ENCODE results near the gene ARHGAP25. TPM values are rescaled to one million over a fixed set of nuclear protein-coding genes. Genes with fewer than 3 reads are reported as not detected.

Gene ARHGAP25
- total and polyA plus RNA-seq, 10 of the 15 experiments (the other 5 are each of a cell fraction or from before 2014, with no cell fraction given): 0.15 to 1.0 (median 0.46) TPM

- FAIRE-seq (no peak), DNase-seq (ENCODE audit: low read depth, low spot score) (no peak), ATAC-seq (no peak)
- Histone ChIP-seq H3K9ac (ENCODE audit: control insufficient read depth, insufficient read depth, low read length) (no peak overlapping the region), H3K4me1 (ENCODE audit: control insufficient read depth, insufficient read depth, low read length) (no peaks in the 10 kb centered on the region), H2AFZ (ENCODE audit: control insufficient read depth, low read depth, low read length) (no peak overlapping the region), H3K27ac (ENCODE audit: control insufficient read depth, insufficient read depth) (no peak overlapping the region), H3K4me3 (no peak overlapping the region), H3K79me2 (ENCODE audit: control insufficient read depth, insufficient read depth, low read length) (no peaks in the 10 kb centered on the region), H3K4me2 (ENCODE audit: control insufficient read depth, insufficient read depth) (no peak overlapping the region), H3K36me3 (ENCODE audit: control insufficient read depth in 2 of 2, insufficient read depth in 2 of 2, low read length in 1 of 2) (no peaks in the 10 kb centered on the region), H3K9me3 (replicated peaks; ENCODE audit: control insufficient read depth, insufficient read depth, low read length) (no peaks in the 10 kb centered on the region), H3K27me3 (replicated peaks in 1 of 2; ENCODE audit: control insufficient read depth in 2 of 2, insufficient read depth in 2 of 2, low read length in 1 of 2) (peaks cover 3 to 12% of the 10 kb centered on the region in 2 experiments; a peak in 3 of 4 replicates), H4K20me1 (ENCODE audit: control insufficient read depth, insufficient read depth) (no peaks in the 10 kb centered on the region)
- TF ChIP-seq SP1 (IDR thresholded peaks at IDR 0.05; ENCODE audit: low read depth, low read length): no peak
- TF ChIP-seq MEF2B (IDR thresholded peaks at IDR 0.05; ENCODE audit: partially characterized antibody, poor library complexity, severe bottlenecking): no peak
- no peak for TF ChIP-seq BHLHE40 (IDR thresholded peaks at IDR 0.05; ENCODE audit: borderline replicate concordance in 1 of 2, low read depth in 2 of 2, low read length in 1 of 2)
- no peak for TF ChIP-seq HDAC6 (IDR thresholded peaks at IDR 0.05; ENCODE audit: unreplicated experiment)
- no peak for TF ChIP-seq HCFC1 (IDR thresholded peaks at IDR 0.05; ENCODE audit: low read length)
- TF ChIP-seq SIN3A (IDR thresholded peaks at IDR 0.05; ENCODE audit: low read depth, low read length): no peak
- no peak for TF ChIP-seq SMC3 (IDR thresholded peaks at IDR 0.05; ENCODE audit: borderline replicate concordance, low read length)
- TF ChIP-seq HDGF (IDR thresholded peaks at IDR 0.05): no peak
- no peak for TF ChIP-seq ZNF622 (IDR thresholded peaks at IDR 0.05)
- TF ChIP-seq ATF7 (IDR thresholded peaks at IDR 0.05; ENCODE audit: low read depth): no peak
- TF ChIP-seq RFX5 (IDR thresholded peaks at IDR 0.05; ENCODE audit: low read depth, low read length): no peak
- no peak for TF ChIP-seq BCL11A (IDR thresholded peaks at IDR 0.05; ENCODE audit: low read depth, low read length)
- TF ChIP-seq NFIC (IDR thresholded peaks at IDR 0.05; ENCODE audit: low read depth, low read length): no peak
- TF ChIP-seq NRF1 (conservative IDR thresholded peaks at IDR 0.05; ENCODE audit: low read depth, low read length): no peak
- TF ChIP-seq EGR1 (IDR thresholded peaks at IDR 0.05; ENCODE audit: borderline replicate concordance in 1 of 2, low read depth in 2 of 2, low read length in 2 of 2): no peak
- no peak for TF ChIP-seq PAX5 (IDR thresholded peaks at IDR 0.05; ENCODE audit: borderline replicate concordance, low read depth, low read length)
- no peak for TF ChIP-seq ELK1 (IDR thresholded peaks at IDR 0.05; ENCODE audit: low read depth, low read length)
- TF ChIP-seq, protein P1, sequence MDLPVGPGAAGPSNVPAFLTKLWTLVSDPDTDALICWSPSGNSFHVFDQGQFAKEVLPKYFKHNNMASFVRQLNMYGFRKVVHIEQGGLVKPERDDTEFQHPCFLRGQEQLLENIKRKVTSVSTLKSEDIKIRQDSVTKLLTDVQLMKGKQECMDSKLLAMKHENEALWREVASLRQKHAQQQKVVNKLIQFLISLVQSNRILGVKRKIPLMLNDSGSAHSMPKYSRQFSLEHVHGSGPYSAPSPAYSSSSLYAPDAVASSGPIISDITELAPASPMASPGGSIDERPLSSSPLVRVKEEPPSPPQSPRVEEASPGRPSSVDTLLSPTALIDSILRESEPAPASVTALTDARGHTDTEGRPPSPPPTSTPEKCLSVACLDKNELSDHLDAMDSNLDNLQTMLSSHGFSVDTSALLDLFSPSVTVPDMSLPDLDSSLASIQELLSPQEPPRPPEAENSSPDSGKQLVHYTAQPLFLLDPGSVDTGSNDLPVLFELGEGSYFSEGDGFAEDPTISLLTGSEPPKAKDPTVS (IDR thresholded peaks at IDR 0.05; ENCODE audit: low read depth, low read length): no peak
- TF ChIP-seq, protein P2, sequence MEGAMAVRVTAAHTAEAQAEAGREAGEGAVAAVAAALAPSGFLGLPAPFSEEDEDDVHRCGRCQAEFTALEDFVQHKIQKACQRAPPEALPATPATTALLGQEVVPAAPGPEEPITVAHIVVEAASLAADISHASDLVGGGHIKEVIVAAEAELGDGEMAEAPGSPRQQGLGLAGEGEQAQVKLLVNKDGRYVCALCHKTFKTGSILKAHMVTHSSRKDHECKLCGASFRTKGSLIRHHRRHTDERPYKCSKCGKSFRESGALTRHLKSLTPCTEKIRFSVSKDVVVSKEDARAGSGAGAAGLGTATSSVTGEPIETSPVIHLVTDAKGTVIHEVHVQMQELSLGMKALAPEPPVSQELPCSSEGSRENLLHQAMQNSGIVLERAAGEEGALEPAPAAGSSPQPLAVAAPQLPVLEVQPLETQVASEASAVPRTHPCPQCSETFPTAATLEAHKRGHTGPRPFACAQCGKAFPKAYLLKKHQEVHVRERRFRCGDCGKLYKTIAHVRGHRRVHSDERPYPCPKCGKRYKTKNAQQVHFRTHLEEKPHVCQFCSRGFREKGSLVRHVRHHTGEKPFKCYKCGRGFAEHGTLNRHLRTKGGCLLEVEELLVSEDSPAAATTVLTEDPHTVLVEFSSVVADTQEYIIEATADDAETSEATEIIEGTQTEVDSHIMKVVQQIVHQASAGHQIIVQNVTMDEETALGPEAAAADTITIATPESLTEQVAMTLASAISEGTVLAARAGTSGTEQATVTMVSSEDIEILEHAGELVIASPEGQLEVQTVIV (IDR thresholded peaks at IDR 0.05; ENCODE audit: borderline replicate concordance, partially characterized antibody): no peak
- intact Hi-C loops (cut with micrococcal nuclease; ENCODE audit: unreplicated experiment): no loop called here
- ChIA-PET SMC1A (ENCODE audit: uncharacterized antibody, unreplicated experiment) (interaction anchor here (1.4 kb wide), 1 partner anchor 34 kb away, joined by 3 read pairs; no protein-coding TSS in a partner anchor), POLR2A (no interaction called here), CTCF (interaction anchor here (0.5 to 0.9 kb wide), 2 partner anchors 13 to 1806 kb away, joined by 3 read pairs; no protein-coding TSS in a partner anchor), RAD21 (ENCODE audit: unreplicated experiment) (no interaction called here)
- 53% methylated on average over 4 of the region's 4 CpGs for WGBS (ENCODE audit: insufficient coverage, insufficient replicate concordance, low lambda C conversion rate, missing lambda C conversion rate)
- no TSS peak for BruUV-seq (replicated peaks)
- in situ Hi-C loops (cut with MboI): no loop called here
These were observed 115.0 kb downstream of the ARHGAP25 start for GRCh38 chr2:68849579-68850030.

Data from GM12878 (cell line).